ENCODE measurements around the gene CHST5. TPM values are rescaled to one million over a fixed set of nuclear protein-coding genes. Genes with fewer than 3 reads are reported as not detected.
A peak's percentile ranks its signal among the peaks of the same experiment; 100 is the strongest.
"Not testable (repeated sequence)": the region's sequence is repeated elsewhere in the genome, so short reads cannot be mapped to it uniquely, and the experiment has no call there.

The CHST5 gene
- total and polyA plus RNA-seq, 8 donors: 0.09 to 1.6 (median 0.65) TPM

GRCh38 chr16:75541236-75541635 lies 5.3 kb upstream of the CHST5 start:
- no peak overlapping the region for H3K4me3 ChIP-seq
- intact Hi-C loops (cut with DNase I): no loop called here
- no peak for ATAC-seq
- no peaks in the 10 kb centered on the region for H3K36me3 ChIP-seq
- H3K4me1 ChIP-seq: no peaks in the 10 kb centered on the region
- no peak overlapping the region for H3K27ac ChIP-seq
- no peaks in the 10 kb centered on the region for H3K27me3 ChIP-seq
- DNase-seq: no peak
- no peak for TF ChIP-seq CTCF (IDR thresholded peaks at IDR 0.05)
- no peaks in the 10 kb centered on the region for H3K9me3 ChIP-seq

GRCh38 chr16:75538882-75539565 lies 3.1 kb upstream of the CHST5 start:
- H3K9me3 ChIP-seq; H3K27ac ChIP-seq; DNase-seq; H3K36me3 ChIP-seq; H3K4me1 ChIP-seq; intact Hi-C loops (cut with DNase I); H3K4me3 ChIP-seq; H3K27me3 ChIP-seq: not testable (repeated sequence)
- peak; percentile 60 for ATAC-seq

- ATAC-seq (no peak), DNase-seq (no peak)
- Histone ChIP-seq H3K27me3 (no peaks in the 10 kb centered on the region), H3K9me3 (no peaks in the 10 kb centered on the region), H3K4me3 (no peak overlapping the region), H3K36me3 (no peaks in the 10 kb centered on the region), H3K27ac (no peak overlapping the region), H3K4me1 (no peaks in the 10 kb centered on the region)
- no peak for TF ChIP-seq CTCF (IDR thresholded peaks at IDR 0.05)
- intact Hi-C loops (cut with DNase I): no loop called here
Measured at GRCh38 chr16:75537776-75538175, 1.9 kb upstream of the CHST5 start.

GRCh38 chr16:75535211-75535843 lies 581 bp downstream of the CHST5 start:
- no peak for TF ChIP-seq CTCF (IDR thresholded peaks at IDR 0.05)
- no peaks in the 10 kb centered on the region for H3K9me3 ChIP-seq
- H3K27me3 ChIP-seq: no peaks in the 10 kb centered on the region
- ATAC-seq: no peak
- no peaks in the 10 kb centered on the region for H3K36me3 ChIP-seq
- no peaks in the 10 kb centered on the region for H3K4me1 ChIP-seq
- H3K4me3 ChIP-seq: no peak overlapping the region
- no peak for DNase-seq
- intact Hi-C loops (cut with DNase I): no loop called here
- H3K27ac ChIP-seq: no peak overlapping the region

GRCh38 chr16:75534560-75535205 lies 1.2 kb downstream of the CHST5 start:
- intact Hi-C loops (cut with DNase I): no loop called here
- no peak overlapping the region for H3K4me3 ChIP-seq
- H3K27ac ChIP-seq: no peak overlapping the region
- no peaks in the 10 kb centered on the region for H3K36me3 ChIP-seq
- TF ChIP-seq CTCF (IDR thresholded peaks at IDR 0.05): no peak
- DNase-seq (peak in 1 of 4 donors; percentile 30), ATAC-seq (peak; percentile 39)
- H3K27me3 ChIP-seq: no peaks in the 10 kb centered on the region
- no peaks in the 10 kb centered on the region for H3K9me3 ChIP-seq
- no peaks in the 10 kb centered on the region for H3K4me1 ChIP-seq

Data from left lung (tissue), 10 donors.